DOHH2 (cell line): ENCODE data around the gene CRADD.
"Not testable (repeated sequence)": the region's sequence is repeated elsewhere in the genome, so short reads cannot be mapped to it uniquely, and the experiment has no call there.

Experiments
- CTCF ChIP-seq: fragments of 200-600 bp; sonication (generic); IDR thresholded peaks from one replicate; pipeline ENCODE4 v1.5.1; 2014; ENCODE audit warnings: antibody characterized with exemption, mild to moderate bottlenecking, low read depth, low read length; ENCODE audit not compliant: poor library complexity, severe bottlenecking
- EZH2phosphoT487 ChIP-seq: fragments of 200-600 bp; sonication (generic); IDR thresholded peaks from 2 replicates; pipeline ENCODE4 v1.6.1; 2017; ENCODE audit warnings: borderline replicate concordance, mild to moderate bottlenecking, antibody characterized with exemption, low read length, moderate library complexity, mixed read lengths

- not testable (repeated sequence) for TF ChIP-seq CTCF, EZH2phosphoT487
Observed at GRCh38 chr12:93711502-93711901, 34.3 kb downstream of the CRADD start.
